ENCODE data around the gene APBA1. TPM values are rescaled to one million over a fixed set of nuclear protein-coding genes. Genes with fewer than 3 reads are reported as not detected.

The APBA1 gene
- total RNA-seq, 1 experiment from 2014 or later = 1.8 TPM

GRCh38 chr9:69430206-69430605 is 242.0 kb downstream of the APBA1 start:
- Histone ChIP-seq H2BK15ac (ENCODE audit: low read depth, low read length) (no peak overlapping the region), H3K27me3 (ENCODE audit: insufficient read depth, low read length) (no peaks in the 10 kb centered on the region), H3K18ac (ENCODE audit: insufficient read length, low read depth, low read length) (no peak overlapping the region), H3K14ac (ENCODE audit: insufficient read depth, low read length) (no peak overlapping the region), H3K4ac (ENCODE audit: low read depth, low read length) (no peak overlapping the region), H2AFZ (ENCODE audit: low read length) (no peak overlapping the region), H2BK12ac (ENCODE audit: insufficient read length, low read depth, low read length) (no peak overlapping the region), H3T11ph (ENCODE audit: low read length) (no peak overlapping the region), H3K27ac (ENCODE audit: insufficient read length, low read depth, low read length) (no peak overlapping the region), H3K9me3 (ENCODE audit: control insufficient read depth, low read depth, low read length) (no peaks in the 10 kb centered on the region), H2BK120ac (ENCODE audit: low read depth, low read length, poor library complexity, severe bottlenecking) (no peak overlapping the region), H3K23ac (ENCODE audit: insufficient read length, low read depth, low read length) (no peak overlapping the region), H3K79me1 (ENCODE audit: insufficient read depth, low read depth, low read length, poor library complexity, severe bottlenecking) (no peaks in the 10 kb centered on the region), H2AK5ac (ENCODE audit: insufficient read length, low read length) (no peak overlapping the region), H4K5ac (ENCODE audit: insufficient read length, low read depth, low read length) (no peak overlapping the region), H3K23me2 (ENCODE audit: insufficient read length, low read depth, low read length, poor library complexity, severe bottlenecking) (no peaks in the 10 kb centered on the region), H4K8ac (replicated peaks; ENCODE audit: insufficient read length, low read depth, low read length) (no peak overlapping the region), H3K79me2 (ENCODE audit: insufficient read depth, low read length) (no peaks in the 10 kb centered on the region), H3K9ac (ENCODE audit: extremely low read depth, insufficient read length, low read length) (no peak overlapping the region), H2BK5ac (ENCODE audit: insufficient read length, low read length) (no peak overlapping the region), H3K56ac (ENCODE audit: insufficient read length, low read depth, low read length) (no peak overlapping the region), H2BK20ac (ENCODE audit: low read depth, low read length, poor library complexity, severe bottlenecking) (no peak overlapping the region), H4K20me1 (ENCODE audit: control insufficient read depth, insufficient read depth, insufficient read length) (no peaks in the 10 kb centered on the region), H3K4me2 (ENCODE audit: insufficient read depth, insufficient read length, low read length) (no peak overlapping the region), H3K4me1 (ENCODE audit: insufficient read depth, low read length) (no peaks in the 10 kb centered on the region), H4K91ac (ENCODE audit: insufficient read length, low read depth, low read length) (no peak overlapping the region)
- Mint-ChIP-seq H3K4me3 (no peak overlapping the region), H3K9me3 (peaks cover 6 to 8% of the 10 kb centered on the region in 2 experiments), H3K27ac (peak overlapping the region in 1 of 3 experiments; percentile 65; a peak in 1 of 7 replicates), H3K27me3 (ENCODE audit: low read depth) (no peaks in the 10 kb centered on the region), H3K36me3 (ENCODE audit: insufficient read depth in 1 of 3, low read depth in 3 of 3) (peaks cover 4 to 10% (median 8%) of the 10 kb centered on the region in 3 experiments; a peak in 6 of 7 replicates), H3K4me1 (peaks cover 2 to 10% of the 10 kb centered on the region in 2 experiments; a peak in 2 of 4 replicates)
- no peak for DNase-seq
- WGBS (ENCODE audit: extremely low coverage, insufficient read length, low lambda C conversion rate) = no CpG with 5 or more reads among the region's 4 CpGs
- TF ChIP-seq CTCF (conservative IDR thresholded peaks at IDR 0.05) = no peak

All from H9 (cell line).